ENCODE results near the gene RELA.

Gene RELA

GRCh38 chr11:65629579-65629978, 33.1 kb downstream of the RELA start:
- no peak for DNase-seq

DNA sequence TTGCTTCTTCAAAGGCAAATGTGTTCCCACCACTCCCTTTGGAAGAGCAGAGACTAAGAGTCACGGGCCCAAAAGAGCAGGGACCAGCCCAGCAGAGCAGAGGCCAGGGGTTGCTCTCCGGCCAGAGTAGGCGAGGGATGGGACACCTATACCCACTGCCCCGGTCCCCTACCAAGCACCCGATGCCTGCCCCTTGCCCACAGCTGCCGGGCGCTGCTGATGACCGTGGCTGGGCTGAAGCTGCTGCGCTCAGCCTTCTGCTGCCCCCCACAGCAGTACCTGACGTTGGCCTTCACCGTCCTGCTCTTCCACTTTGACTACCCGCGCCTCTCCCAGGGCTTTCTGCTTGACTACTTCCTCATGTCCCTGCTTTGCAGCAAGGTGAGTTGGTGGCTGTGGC, 35.5 kb downstream of the RELA start:
- no peak for DNase-seq

- DNase-seq: peak; percentile 21
These were observed 36.9 kb downstream of the RELA start for GRCh38 chr11:65625628-65626342.

GRCh38 chr11:65624931-65625627, 37.6 kb downstream of the RELA start:
- no peak for DNase-seq

- no peak for DNase-seq
These were observed 38.7 kb downstream of the RELA start for GRCh38 chr11:65623852-65624616.

- no peak for DNase-seq
These were observed 39.5 kb downstream of the RELA start for GRCh38 chr11:65623177-65623576.

- DNase-seq: no peak
These were observed 40.7 kb downstream of the RELA start for GRCh38 chr11:65622011-65622410.

DNA sequence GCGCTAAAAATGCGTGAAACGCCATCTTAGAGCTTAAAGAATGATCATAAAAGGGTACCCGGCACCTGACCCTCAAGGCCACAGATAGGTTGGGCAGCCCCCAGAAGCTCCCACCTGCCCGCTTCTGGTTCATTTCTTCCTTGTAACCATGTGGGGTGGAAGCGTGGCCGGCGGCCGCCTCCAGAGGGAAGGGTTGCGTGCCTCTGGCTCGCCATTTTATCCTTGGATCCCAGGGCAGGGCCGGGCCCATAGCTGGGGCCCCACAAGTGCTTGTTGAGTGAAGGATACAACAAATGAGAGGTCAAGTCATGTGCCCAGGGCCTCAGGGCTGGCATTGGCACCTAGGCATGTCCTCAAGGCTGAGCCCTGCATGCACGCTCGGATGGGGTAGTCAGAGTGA, 41.3 kb downstream of the RELA start:
- DNase-seq: no peak

- DNase-seq: no peak
These were observed 42.0 kb downstream of the RELA start for GRCh38 chr11:65620666-65621065.

DNA sequence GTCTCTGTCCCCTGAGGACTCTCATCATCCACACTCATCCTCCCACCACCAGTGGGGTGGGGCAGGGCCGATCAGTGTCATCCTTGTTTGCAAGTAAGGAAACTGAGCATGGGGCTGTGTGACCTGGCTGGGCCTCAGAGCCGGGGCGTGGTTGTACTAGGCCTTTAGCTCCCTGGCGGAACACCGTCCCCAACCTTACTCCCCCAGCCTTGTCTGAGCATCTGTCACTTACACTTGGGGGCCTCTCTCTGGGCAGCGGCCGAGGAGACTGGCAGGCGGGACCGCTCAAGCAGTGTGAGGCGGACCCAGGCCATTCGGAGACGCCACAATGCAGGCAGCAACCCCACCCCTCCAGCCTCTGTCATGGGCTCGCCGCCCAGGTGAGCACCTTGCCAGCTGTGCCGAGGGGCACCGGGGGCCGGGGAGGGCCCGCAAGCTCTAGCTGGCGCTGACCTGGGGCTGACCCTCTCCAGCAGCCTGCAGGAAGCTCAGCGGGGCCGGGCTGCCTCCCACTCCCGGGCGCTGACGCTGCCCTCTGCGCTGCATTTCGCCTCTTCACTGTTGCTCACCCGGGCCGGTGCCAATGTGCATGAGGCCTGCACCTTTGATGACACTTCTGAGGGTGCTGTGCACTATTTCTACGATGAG, 43.3 kb downstream of the RELA start:
- DNase-seq: no peak

- no peak for DNase-seq
These were observed 44.0 kb downstream of the RELA start for GRCh38 chr11:65618763-65619162.

DNA sequence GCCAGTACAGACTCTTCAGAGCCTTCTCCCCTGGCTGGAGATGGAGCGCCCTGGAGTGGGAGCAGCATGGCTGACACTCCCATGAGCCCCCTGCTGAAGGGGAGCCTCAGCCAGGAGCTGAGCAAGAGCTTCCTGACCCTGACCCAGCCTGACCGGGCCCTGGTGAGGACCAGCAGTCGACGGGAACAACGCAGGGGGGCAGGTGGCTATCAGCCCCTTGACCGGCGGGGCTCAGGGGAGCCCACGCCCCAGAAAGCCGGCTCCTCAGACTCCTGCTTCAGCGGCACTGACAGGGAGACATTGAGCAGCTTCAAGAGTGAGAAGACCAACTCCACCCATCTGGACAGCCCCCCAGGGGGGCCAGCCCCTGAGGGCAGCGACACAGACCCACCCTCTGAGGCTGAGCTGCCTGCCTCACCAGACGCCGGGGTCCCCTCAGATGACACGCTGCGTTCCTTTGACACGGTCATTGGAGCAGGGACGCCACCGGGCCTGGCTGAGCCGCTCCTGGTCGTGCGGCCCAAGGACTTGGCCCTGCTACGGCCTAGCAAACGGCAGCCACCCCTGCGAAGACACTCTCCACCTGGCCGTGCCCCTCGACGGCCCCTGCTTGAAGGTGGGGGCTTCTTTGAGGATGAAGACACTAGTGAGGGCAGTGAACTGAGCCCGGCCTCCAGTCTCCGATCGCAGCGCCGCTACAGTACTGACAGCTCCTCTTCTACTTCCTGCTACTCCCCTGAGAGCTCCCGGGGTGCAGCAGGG, 44.5 kb downstream of the RELA start:
- no peak for DNase-seq

DNA sequence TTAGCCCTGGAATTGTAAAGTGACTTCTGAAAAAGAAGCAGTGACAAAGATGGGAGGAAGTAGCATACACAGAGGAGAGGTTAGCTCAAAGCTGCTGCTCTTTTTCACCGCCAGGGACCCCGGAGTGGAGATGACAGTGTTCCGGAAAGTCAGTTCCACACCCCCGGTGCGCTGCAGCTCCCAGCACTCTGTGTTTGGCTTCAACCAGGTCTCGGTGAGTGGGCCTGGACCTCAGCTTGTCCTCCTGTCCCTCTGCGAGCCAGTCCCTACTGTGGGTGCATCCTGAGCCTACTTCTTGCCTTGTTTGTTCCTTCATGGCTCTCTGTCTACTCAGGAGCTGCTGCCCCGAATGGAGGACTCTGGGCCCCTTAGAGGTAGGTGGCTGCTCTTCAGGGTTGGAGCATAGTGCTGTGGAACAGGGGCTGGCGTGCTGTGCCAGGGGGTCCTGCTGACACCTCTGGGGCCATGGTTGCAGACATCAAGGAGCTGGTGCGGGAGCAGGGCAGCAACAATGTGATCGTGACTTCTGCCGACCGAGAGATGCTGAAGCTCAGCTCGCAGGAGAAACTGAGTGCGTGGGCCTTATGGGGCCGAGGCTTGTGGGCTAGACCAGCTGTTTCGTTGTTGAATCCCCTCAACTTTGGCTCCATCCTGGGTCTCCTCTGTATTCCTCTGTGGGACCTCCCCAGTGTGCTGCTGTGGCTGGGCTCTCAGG, 45.4 kb downstream of the RELA start:
- no peak for DNase-seq

GRCh38 chr11:65616575-65617001, 46.1 kb downstream of the RELA start:
- DNase-seq: no peak

- DNase-seq: peak; percentile 51
These were observed 46.7 kb downstream of the RELA start for GRCh38 chr11:65615950-65616574.

- peak; percentile 100 for DNase-seq
These were observed 47.3 kb downstream of the RELA start, which contains the start of gene PCNX3 for GRCh38 chr11:65615229-65615949. TSS of gene PCNX3 (plus strand) at chr11:65615776. CDS start at chr11:65616312, 536 bp downstream.

- DNase-seq: no peak
These were observed 49.4 kb downstream of the RELA start for GRCh38 chr11:65613091-65613928.

DNA sequence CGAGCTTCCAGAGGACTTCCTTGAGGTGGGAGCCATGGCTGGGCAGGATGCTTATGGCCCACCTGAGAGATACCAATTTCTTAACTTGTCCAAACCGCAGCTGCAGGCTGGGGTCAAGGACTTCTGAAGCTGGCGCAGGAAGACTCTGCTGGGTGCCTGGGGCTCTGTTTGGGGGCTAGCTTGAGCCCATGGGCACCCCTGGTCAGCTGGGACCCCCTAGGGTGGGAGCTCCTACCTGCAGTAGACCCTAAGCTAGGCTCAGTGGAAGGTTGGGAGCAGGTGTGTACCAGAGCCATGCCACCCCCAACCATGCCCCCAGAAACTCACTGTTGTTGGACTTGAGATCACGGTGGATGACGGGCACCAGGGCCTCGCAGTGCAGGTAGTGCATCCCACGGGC, 50.0 kb downstream of the RELA start:
- no peak for DNase-seq
